NOMO-1 (cell line): Measurements from ENCODE around the gene KIF1B.

ENCODE experiments used
- DNase-seq, 2 experiments: peaks; one replicate each; lab custom pipeline; 2025; ENCODE audit not compliant: unreplicated experiment in 2 of 2; lab: John Stamatoyannopoulos, UW

KIF1B gene

DNA sequence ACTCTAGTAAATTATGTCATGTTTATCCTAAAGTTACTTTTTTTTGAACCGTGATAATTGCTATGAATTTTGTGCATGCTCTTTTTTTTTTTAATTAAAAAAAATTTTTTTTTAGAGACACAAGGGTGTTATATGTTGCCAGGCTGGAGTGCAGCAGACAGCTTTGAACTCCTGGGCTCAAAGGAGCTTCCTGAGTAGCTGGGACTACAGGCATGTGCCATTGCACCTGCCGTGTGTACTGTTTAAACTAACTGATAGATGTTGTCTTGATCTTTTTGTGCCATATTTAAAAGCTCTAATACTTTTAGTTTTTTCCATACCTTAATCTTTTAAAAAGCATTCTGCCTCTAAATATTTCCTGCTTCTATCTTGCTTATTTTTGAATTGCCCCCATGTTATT lies 60.7 kb downstream of the KIF1B start:
- DNase-seq, result no peak

DNA sequence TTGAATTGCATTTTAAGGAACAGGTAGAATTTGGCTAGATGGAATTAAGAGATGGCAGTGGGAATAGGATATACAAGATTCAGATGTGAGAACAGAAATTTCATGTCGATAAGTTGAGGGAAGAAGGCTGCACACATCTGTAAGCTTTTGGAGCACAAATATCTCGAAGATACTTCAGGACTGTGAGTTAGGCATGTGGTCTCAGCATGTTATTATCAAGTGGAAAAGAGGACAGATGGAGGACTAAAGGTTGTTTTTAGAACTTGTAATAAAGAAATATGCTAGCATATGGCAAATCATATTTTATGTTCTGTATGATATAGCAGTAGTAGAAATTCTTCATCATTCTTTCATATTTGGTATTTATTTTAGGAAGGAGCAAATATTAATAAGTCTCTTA lies 61.5 kb downstream of the KIF1B start:
- DNase-seq, result no peak

- DNase-seq, result no peak
Measured at GRCh38 chr1:10272274-10272673, 61.9 kb downstream of the KIF1B start.

DNA sequence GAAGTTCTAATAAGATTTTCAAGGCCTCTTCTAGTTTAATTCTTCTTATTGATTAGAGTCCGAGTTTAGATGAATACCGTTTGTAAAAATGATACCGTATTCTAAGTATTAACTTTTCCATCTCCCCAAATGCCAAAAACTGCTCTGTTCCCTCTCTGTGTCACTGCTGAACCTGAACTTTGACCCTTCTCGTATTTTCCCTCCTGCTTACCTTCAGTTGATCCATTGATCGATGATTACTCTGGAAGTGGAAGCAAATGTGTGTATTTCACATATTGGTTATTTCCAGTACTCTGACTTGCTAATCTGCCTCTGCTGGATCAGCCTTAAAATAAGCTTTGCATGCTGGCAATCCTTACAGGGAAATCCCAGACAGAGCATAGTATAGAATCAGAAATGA lies 68.5 kb downstream of the KIF1B start:
- no peak for DNase-seq

DNA sequence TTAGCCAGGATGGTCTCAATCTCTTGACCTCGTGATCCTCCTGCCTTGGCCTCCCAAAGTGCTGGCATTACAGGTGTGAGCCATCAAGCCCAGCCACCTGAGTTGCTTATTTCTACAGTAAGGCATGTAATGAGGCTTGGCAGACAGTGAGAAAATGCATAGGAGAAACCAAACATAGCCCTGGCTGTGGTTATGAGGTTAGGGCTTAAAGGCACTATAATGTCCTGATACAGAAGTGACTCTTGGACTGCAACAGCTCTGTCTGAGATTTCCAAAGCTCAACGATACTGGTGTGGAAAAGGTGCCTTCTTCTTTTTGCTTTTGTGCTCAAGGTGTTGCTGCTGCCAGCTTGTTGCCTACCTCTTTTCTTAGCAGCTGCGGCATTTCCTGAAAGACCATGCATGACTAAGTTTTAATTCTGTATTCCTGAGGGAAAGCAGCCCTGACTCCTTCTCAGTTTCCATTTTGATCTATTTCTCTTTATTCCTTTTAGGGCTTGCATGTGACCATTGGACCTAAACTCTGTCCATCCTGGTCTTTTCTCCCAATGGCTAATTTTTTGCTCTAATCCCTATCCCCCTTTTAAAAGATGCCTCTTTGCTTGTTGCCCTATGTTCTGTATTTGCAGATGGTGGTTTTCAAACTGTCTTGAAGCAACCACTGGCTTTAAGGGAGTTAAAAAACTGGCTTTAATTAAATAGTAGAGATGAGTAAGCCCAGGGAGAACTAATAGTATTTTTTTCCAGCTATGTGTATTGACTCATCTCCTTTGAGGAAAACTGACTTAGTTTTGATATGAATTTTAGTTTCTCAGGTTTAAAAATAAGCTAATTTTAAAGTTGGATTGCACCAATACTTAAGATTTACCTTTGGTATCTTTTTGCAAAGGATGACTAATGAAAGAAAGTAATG lies 70.3 kb downstream of the KIF1B start:
- no peak for DNase-seq

DNA sequence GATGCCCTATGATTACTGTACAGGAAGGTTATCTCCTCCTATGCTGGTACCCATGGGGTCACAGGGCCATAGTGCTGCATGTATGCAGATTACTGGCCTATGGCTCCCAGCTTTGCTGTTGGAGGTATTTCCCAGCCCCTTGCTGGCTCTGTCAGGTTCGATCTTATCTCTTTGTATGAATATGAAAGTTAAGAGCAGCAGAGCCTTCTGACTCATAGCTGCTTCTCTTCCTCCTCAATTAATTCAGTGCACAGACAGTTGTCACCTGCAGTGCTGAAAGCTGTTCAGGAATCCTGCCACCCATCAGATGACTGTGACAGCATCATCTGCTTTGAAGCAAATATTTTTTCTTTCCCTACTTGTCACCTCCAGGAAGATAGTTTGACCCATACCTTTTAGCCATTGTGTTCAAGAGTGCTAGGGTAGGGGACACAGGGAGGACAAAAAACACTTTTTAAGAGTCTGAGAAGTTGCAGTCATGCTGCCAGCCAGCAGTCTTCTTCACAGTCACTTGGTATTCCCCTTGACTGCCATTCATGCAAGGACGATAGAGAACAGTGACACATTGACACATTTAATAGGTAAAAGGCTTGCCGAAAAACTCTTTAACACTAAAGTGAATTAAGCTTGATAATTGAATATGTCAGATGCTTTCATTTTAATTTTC lies 73.1 kb downstream of the KIF1B start:
- DNase-seq, result no peak

DNA sequence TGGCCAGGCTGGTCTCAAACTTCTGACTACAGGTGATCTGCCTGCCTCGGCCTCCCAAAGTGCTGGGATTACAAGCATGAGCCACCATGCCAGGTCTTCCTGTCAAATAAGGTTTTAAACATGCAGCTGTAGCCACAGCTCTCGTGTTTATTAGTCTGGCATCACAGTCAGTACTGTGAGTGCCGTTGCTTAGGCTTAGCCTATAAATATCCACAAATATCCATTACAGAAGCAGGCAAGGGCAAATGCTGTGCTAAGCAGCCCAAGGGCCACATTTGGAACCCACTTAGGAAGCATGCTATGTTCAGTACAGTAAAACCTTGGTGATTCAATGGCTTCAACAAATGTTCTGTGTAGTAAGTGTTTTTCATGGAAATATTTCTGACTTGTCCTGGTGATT lies 75.9 kb downstream of the KIF1B start:
- DNase-seq, result no peak

DNA sequence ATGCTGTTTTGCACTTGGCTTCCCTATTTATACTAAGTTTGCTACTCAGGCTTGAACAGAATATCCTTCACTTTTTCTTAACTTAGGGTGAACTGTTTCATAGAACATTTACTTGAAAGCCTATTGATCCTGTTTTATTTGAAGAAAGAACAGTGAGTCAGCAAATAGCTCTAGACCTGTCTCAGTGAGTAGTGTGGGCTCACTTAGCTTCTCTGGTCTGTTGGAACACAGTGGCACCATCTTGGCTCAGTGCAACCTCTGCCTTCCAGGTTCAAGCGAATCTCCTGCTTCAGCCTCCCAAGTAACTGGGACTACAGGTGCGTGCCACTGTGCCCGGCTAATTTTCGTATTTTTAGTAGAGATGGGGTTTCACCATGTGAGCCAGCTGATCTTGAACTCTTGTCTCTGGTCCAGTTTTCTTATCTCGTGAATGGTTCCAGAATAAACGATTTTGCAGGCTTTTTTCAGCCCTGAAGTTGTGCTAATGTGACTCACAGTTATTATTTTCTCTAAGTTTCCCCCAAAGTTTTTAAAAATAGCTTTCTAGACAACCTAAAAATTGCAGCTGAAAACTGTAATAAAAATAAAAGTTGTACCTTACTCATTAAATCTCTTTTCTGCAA lies 76.8 kb downstream of the KIF1B start:
- DNase-seq, result no peak

DNA sequence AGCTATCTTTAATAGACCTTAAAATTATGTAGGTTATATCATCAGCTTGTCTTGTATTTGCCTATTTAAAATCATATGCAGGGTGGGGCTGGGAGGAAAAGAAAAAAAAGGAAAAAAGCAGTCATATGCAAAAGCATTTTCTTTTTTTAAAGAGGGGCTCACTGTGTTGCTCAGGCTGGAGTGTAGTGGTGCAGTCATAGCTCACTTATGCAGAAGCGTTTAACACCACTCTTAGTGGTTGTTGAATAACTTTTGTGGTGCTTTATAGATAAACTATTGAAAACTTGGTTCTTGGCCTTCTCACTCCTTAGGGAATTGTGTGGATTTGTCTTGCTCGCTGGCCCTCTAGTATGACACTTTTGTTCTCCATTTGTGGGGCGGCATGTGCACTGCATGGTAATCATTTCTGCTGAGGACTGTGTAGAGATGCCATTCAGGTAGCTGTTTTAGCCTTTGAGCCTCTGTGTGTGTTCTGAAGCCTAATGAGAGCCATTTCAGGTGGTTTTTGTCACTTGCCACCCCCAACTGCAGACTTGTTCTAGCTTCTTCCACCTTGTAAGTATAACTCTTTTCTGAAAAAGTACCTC lies 77.8 kb downstream of the KIF1B start:
- no peak for DNase-seq

DNA sequence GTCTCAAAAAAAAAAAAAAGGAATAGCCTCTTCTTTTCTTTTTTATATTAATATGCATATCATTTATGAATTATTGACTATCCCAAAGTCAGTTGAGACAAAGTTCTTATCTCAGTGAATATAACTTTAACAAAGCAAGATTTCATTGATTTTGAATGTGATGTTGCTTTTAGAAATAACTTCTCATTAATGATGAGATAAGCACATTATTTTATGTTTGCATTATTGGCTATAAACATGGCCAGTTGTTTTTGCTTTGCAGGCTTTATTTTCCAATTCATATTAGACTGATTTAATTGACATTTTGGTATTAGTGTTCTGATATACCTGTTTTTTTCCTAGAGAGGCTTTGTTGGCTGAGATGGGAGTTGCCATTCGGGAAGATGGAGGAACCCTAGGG lies 81.3 kb downstream of the KIF1B start:
- DNase-seq, result no peak

- DNase-seq, result no peak
Measured at GRCh38 chr1:10292188-10292587, 81.8 kb downstream of the KIF1B start.

DNA sequence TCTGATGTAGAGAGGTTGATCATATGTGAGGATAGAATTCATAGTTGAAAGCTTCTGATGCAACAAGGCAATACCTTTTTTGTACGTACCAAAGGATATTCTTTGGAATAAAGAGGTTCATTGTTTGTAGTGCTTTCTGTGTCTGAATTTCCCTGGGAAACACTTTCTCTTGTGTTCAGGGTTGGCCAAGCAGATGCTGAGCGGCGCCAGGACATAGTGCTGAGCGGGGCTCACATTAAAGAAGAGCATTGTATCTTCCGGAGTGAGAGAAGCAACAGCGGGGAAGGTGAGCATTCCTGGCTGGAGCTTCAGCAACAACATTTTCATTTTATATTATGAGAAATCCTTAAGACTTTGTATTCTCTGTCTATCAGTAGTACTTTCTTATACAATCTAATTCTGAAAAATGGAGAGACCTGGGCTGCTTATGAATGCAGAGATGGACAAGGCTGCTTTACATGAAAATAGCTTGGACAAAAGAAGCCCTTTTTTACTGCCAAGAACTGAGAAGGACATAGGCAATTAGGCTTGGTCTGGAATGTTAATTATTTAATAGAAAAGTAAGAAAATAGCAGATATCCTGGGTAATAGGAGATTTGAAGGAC lies 85.2 kb downstream of the KIF1B start:
- DNase-seq, result no peak

- no peak for DNase-seq
Measured at GRCh38 chr1:10299151-10299550, 88.8 kb downstream of the KIF1B start.

DNA sequence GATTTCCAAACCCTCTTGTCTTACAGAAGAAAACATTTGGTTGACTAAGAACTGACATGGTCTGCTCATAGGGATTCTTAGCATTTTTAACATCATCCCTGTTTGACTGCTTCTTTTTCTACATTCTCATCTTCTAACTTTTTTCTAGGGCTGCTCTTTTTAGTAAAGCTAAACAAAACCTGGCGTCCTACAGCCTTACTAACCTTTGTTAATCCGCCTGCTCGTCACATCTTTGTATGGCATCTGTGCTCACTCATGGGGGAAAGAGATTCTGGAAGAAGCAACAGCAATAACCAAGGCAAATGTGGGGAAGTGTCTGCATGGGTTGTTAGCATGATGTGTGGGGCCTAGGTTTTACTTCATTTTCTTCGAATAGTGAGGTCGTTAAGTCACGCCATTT lies 92.0 kb downstream of the KIF1B start:
- DNase-seq, result no peak

- no peak for DNase-seq
Measured at GRCh38 chr1:10304295-10304694, 93.9 kb downstream of the KIF1B start.

GRCh38 chr1:10306435-10306834 lies 96.1 kb downstream of the KIF1B start:
- no peak for DNase-seq

GRCh38 chr1:10308001-10308400 lies 97.6 kb downstream of the KIF1B start:
- DNase-seq, result no peak

GRCh38 chr1:10309243-10310011 lies 99.1 kb downstream of the KIF1B start:
- DNase-seq, result no peak

DNA sequence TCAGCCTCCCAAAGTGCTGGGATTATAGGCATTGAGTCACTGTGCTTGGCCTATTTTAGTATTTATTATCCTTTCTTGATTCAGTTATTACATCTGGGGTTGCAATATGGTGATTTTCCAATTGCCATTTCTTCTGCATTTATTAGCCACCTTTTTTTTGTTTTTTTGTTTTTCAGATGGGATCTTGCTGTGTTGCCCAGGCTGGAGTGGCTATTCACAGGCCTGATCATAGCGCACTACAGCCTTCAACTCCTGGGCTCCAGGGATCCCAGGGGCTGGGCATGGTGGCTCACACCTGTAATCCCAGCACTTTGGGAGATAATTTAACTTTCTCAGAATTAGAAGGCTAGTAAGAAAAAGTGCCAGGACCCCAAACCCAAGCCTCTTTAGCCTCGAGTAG lies 106.4 kb downstream of the KIF1B start:
- DNase-seq, result no peak

DNA sequence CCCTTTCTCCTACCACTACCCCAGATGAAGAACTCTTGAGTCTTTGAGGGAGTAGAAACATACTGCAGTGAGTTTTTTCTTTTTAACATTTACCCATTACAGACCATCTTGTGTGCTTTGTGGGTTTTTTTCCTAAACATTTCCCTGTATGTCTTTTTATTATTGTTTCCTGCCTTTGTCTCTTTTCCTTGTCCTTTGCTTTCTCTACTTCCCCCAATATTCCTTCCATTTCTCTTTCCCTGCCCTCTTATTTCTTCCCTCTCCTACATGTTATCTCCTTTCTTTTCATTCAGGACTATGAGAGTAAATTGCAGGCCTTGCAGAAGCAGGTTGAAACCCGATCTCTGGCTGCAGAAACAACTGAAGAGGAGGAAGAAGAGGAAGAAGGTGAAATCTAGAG lies 109.4 kb downstream of the KIF1B start:
- DNase-seq, result no peak
